Smooth muscle cell (in vitro differentiated cells): Measurements from ENCODE around the gene GPR107. TPM values are rescaled to one million over a fixed set of nuclear protein-coding genes. Genes with fewer than 3 reads are reported as not detected.

ENCODE experiments used
- DNase-seq: peaks from one replicate; lab custom pipeline; 2025; ENCODE audit not compliant: unreplicated experiment; lab: John Stamatoyannopoulos, UW
- H2AFZ ChIP-seq: fragments of 200-600 bp; sonication (generic); 2 replicates; pipeline ENCODE4 v1.6.0; 2016; ENCODE audit warnings: antibody characterized with exemption, low read depth, mild to moderate bottlenecking
- H3F3A ChIP-seq: fragments of 200-600 bp; sonication (generic); 2 replicates; pipeline ENCODE4 v1.6.0; 2017; ENCODE audit warnings: antibody characterized with exemption, low read depth
- H3K27ac ChIP-seq: fragments of 200-600 bp; sonication (generic); 2 replicates; pipeline ENCODE4 v1.5.1; 2016; ENCODE audit warnings: low read depth, mild to moderate bottlenecking
- H3K27me3 ChIP-seq: fragments of 200-600 bp; sonication (generic); 2 replicates; pipeline ENCODE4 v1.6.1; 2016; ENCODE audit warnings: low read depth, mild to moderate bottlenecking
- H3K36me3 ChIP-seq: fragments of 200-600 bp; sonication (generic); 2 replicates; pipeline ENCODE4 v1.5.1; 2016; ENCODE audit warnings: low read depth
- H3K4me1 ChIP-seq: fragments of 200-600 bp; sonication (generic); 2 replicates; pipeline ENCODE4 v1.5.1; 2016; ENCODE audit warnings: low read depth
- H3K4me2 ChIP-seq: fragments of 200-600 bp; sonication (generic); 2 replicates; pipeline ENCODE4 v1.6.0; 2016; ENCODE audit warnings: mild to moderate bottlenecking
- H3K4me3 ChIP-seq: fragments of 200-600 bp; sonication (generic); 2 replicates; pipeline ENCODE4 v1.5.1; 2016; ENCODE audit warnings: mild to moderate bottlenecking
- H3K79me2 ChIP-seq: fragments of 200-600 bp; sonication (generic); 2 replicates; pipeline ENCODE4 v1.6.0; 2016; ENCODE audit warnings: low read depth, mild to moderate bottlenecking
- H3K9ac ChIP-seq: fragments of 200-600 bp; sonication (generic); 2 replicates; pipeline ENCODE4 v1.6.0; 2016; ENCODE audit warnings: low read depth
- H3K9me3 ChIP-seq: fragments of 200-600 bp; sonication (generic); replicated peaks from 2 replicates; pipeline ENCODE4 v1.5.1; 2016; ENCODE audit warnings: low read depth
- H4K20me1 ChIP-seq: fragments of 200-600 bp; sonication (generic); 2 replicates; pipeline ENCODE4 v1.6.0; 2016; ENCODE audit warnings: low read depth
- CTCF ChIP-seq: fragments of 200-600 bp; sonication (generic); IDR thresholded peaks from 2 replicates; pipeline ENCODE4 v1.5.1; 2017; ENCODE audit warnings: borderline replicate concordance, mild to moderate bottlenecking, antibody characterized with exemption; ENCODE audit not compliant: insufficient read depth, poor library complexity, severe bottlenecking
- WGBS: methylation state at CpG from one replicate; pipeline ENCODE4 v1.1.7; 2016; ENCODE audit warnings: low lambda C conversion rate; 5-methylcytosine and 5-hydroxymethylcytosine counted together
- polyA plus RNA-seq: library from polyadenylated mRNA; unstranded; fragments of >200 nt; fragmentation: Nextera tagmentation; extraction: Ambion mirVana; gene quantifications from 2 replicates; pipeline ENCODE4 v1.2.1, GENCODE V29; 2016
- total RNA-seq: library from RNA; depleted of rRNA; stranded (reverse); fragments of >200 nt; gene quantifications from 2 replicates; pipeline ENCODE4 v1.2.3, GENCODE V29; 2014

GPR107 gene
- total and polyA plus RNA-seq, 2 experiments from 2014 or later = 16.2 to 42.7 TPM

GRCh38 chr9:130139251-130139650, 85.5 kb downstream of the GPR107 start:
- peak overlapping the region; percentile 55 for H3K4me2 ChIP-seq
- peak overlapping the region; percentile 77 for H3K9ac ChIP-seq
- no peak overlapping the region for H3K4me3 ChIP-seq
- WGBS = 60% methylated on average over 10 of the region's 10 CpGs
- no peak overlapping the region for H2AFZ ChIP-seq
- H3K79me2 ChIP-seq = no peaks in the 10 kb centered on the region
- H3K9me3 ChIP-seq = no peaks in the 10 kb centered on the region
- H3K36me3 ChIP-seq = no peaks in the 10 kb centered on the region
- DNase-seq = no peak
- H3K27ac ChIP-seq = peak overlapping the region; percentile 98
- H3F3A ChIP-seq = peaks cover 23% of the 10 kb centered on the region
- TF ChIP-seq CTCF = no peak
- peaks cover 3% of the 10 kb centered on the region for H4K20me1 ChIP-seq
- peaks cover 33% of the 10 kb centered on the region for H3K4me1 ChIP-seq
- no peaks in the 10 kb centered on the region for H3K27me3 ChIP-seq

GRCh38 chr9:130140706-130141105, 87.0 kb downstream of the GPR107 start:
- Histone ChIP-seq H3K4me1 (peaks cover 33% of the 10 kb centered on the region), H3K27ac (peak overlapping the region; percentile 98), H3K36me3 (no peaks in the 10 kb centered on the region), H3K9me3 (no peaks in the 10 kb centered on the region), H3K27me3 (no peaks in the 10 kb centered on the region), H3K4me2 (peak overlapping the region; percentile 55), H4K20me1 (peaks cover 3% of the 10 kb centered on the region), H2AFZ (no peak overlapping the region), H3K4me3 (no peak overlapping the region), H3K9ac (no peak overlapping the region), H3F3A (peaks cover 23% of the 10 kb centered on the region), H3K79me2 (no peaks in the 10 kb centered on the region)
- no peak for DNase-seq
- no peak for TF ChIP-seq CTCF
- 60% methylated on average over 10 of the region's 10 CpGs for WGBS

GRCh38 chr9:130142056-130142455, 88.3 kb downstream of the GPR107 start:
- Histone ChIP-seq H3K9ac (no peak overlapping the region), H3K36me3 (no peaks in the 10 kb centered on the region), H3K9me3 (no peaks in the 10 kb centered on the region), H4K20me1 (peaks cover 3% of the 10 kb centered on the region), H3K27ac (no peak overlapping the region), H3K4me3 (no peak overlapping the region), H3K4me2 (no peak overlapping the region), H3K4me1 (peaks cover 33% of the 10 kb centered on the region), H2AFZ (no peak overlapping the region), H3F3A (peaks cover 23% of the 10 kb centered on the region), H3K79me2 (no peaks in the 10 kb centered on the region), H3K27me3 (no peaks in the 10 kb centered on the region)
- no peak for TF ChIP-seq CTCF
- DNase-seq = no peak
- 91% methylated on average over 12 of the region's 12 CpGs for WGBS

GRCh38 chr9:130142641-130143040, 88.9 kb downstream of the GPR107 start:
- H3K27ac ChIP-seq = no peak overlapping the region
- no peaks in the 10 kb centered on the region for H3K27me3 ChIP-seq
- no peaks in the 10 kb centered on the region for H3K79me2 ChIP-seq
- H3K36me3 ChIP-seq = no peaks in the 10 kb centered on the region
- H3F3A ChIP-seq = peaks cover 17% of the 10 kb centered on the region
- peaks cover 3% of the 10 kb centered on the region for H4K20me1 ChIP-seq
- WGBS = 77% methylated on average over 6 of the region's 6 CpGs
- H3K4me3 ChIP-seq = no peak overlapping the region
- H2AFZ ChIP-seq = no peak overlapping the region
- peaks cover 31% of the 10 kb centered on the region for H3K4me1 ChIP-seq
- H3K9me3 ChIP-seq = no peaks in the 10 kb centered on the region
- no peak for TF ChIP-seq CTCF
- DNase-seq = no peak
- H3K4me2 ChIP-seq = no peak overlapping the region
- no peak overlapping the region for H3K9ac ChIP-seq
